H9 (cell line): ENCODE data around the gene ROPN1L. TPM values are rescaled to one million over a fixed set of nuclear protein-coding genes. Genes with fewer than 3 reads are reported as not detected.

Experiments used
- DNase-seq: peaks from one replicate; pipeline ENCODE4 v3.0.0-alpha.2; 2017
- H2AFZ ChIP-seq: one replicate; pipeline ENCODE4 v1.6.1; 2013; ENCODE audit warnings: mild to moderate bottlenecking, low read length, control low read depth, moderate library complexity
- H2AK5ac ChIP-seq: 2 replicates; pipeline ENCODE4 v1.6.1; 2013; ENCODE audit warnings: low read length, control low read depth, mixed read lengths; ENCODE audit not compliant: insufficient read length
- H2BK120ac ChIP-seq: one replicate; pipeline ENCODE4 v1.6.1; 2013; ENCODE audit warnings: low read depth, mild to moderate bottlenecking, low read length, control low read depth, inconsistent platforms; ENCODE audit not compliant: poor library complexity, severe bottlenecking
- H2BK12ac ChIP-seq: 2 replicates; pipeline ENCODE4 v1.6.1; 2013; ENCODE audit warnings: low read length, control low read depth, mixed read lengths, low read depth; ENCODE audit not compliant: insufficient read length
- H2BK15ac ChIP-seq: 2 replicates; pipeline ENCODE4 v1.6.1; 2013; ENCODE audit warnings: low read depth, low read length, control low read depth
- H2BK20ac ChIP-seq: one replicate; pipeline ENCODE4 v1.6.1; 2013; ENCODE audit warnings: low read depth, mild to moderate bottlenecking, low read length, control low read depth, inconsistent platforms; ENCODE audit not compliant: poor library complexity, severe bottlenecking
- H2BK5ac ChIP-seq: 2 replicates; pipeline ENCODE4 v1.6.1; 2013; ENCODE audit warnings: low read length, control low read depth, mixed read lengths; ENCODE audit not compliant: insufficient read length
- H3K14ac ChIP-seq: 2 replicates; pipeline ENCODE4 v1.6.1; 2013; ENCODE audit warnings: low read length, control low read depth; ENCODE audit not compliant: insufficient read depth
- H3K18ac ChIP-seq: 2 replicates; pipeline ENCODE4 v1.6.1; 2013; ENCODE audit warnings: low read depth, mild to moderate bottlenecking, mixed read lengths, low read length, control low read depth; ENCODE audit not compliant: insufficient read length
- H3K23ac ChIP-seq: 2 replicates; pipeline ENCODE4 v1.6.1; 2013; ENCODE audit warnings: low read length, control low read depth, mixed read lengths, low read depth; ENCODE audit not compliant: insufficient read length
- H3K23me2 ChIP-seq: 2 replicates; pipeline ENCODE4 v1.6.1; 2013; ENCODE audit warnings: low read depth, mild to moderate bottlenecking, mixed read lengths, low read length, control low read depth; ENCODE audit not compliant: insufficient read length, poor library complexity, severe bottlenecking
- H3K27ac ChIP-seq: 2 replicates; pipeline ENCODE4 v1.5.1; 2013; ENCODE audit warnings: low read length, control low read depth, mixed read lengths, low read depth; ENCODE audit not compliant: insufficient read length
- H3K27me3 ChIP-seq: 2 replicates; pipeline ENCODE4 v1.6.1; 2013; ENCODE audit warnings: low read length, control low read depth, inconsistent platforms; ENCODE audit not compliant: insufficient read depth
- H3K4ac ChIP-seq: 2 replicates; pipeline ENCODE4 v1.6.1; 2013; ENCODE audit warnings: low read depth, mild to moderate bottlenecking, control low read depth, inconsistent platforms, low read length, moderate library complexity
- H3K4me1 ChIP-seq: 2 replicates; pipeline ENCODE4 v1.6.1; 2013; ENCODE audit warnings: low read length, control low read depth, inconsistent platforms; ENCODE audit not compliant: insufficient read depth
- H3K4me2 ChIP-seq: 2 replicates; pipeline ENCODE4 v1.6.1; 2013; ENCODE audit warnings: low read length, control low read depth, mixed read lengths; ENCODE audit not compliant: insufficient read length, insufficient read depth
- H3K56ac ChIP-seq: 2 replicates; pipeline ENCODE4 v1.6.1; 2013; ENCODE audit warnings: low read depth, mild to moderate bottlenecking, mixed read lengths, low read length, control low read depth; ENCODE audit not compliant: insufficient read length
- H3K79me1 ChIP-seq: 2 replicates; pipeline ENCODE4 v1.6.1; 2013; ENCODE audit warnings: low read depth, mild to moderate bottlenecking, moderate library complexity, low read length, control low read depth, inconsistent platforms; ENCODE audit not compliant: insufficient read depth, poor library complexity, severe bottlenecking
- H3K79me2 ChIP-seq: 2 replicates; pipeline ENCODE4 v1.6.1; 2013; ENCODE audit warnings: low read length, control low read depth, inconsistent platforms; ENCODE audit not compliant: insufficient read depth
- H3K9ac ChIP-seq: 2 replicates; pipeline ENCODE4 v1.6.1; 2013; ENCODE audit warnings: low read length, control low read depth, mixed read lengths; ENCODE audit not compliant: insufficient read length; ENCODE audit errors: extremely low read depth
- H3K9me3 ChIP-seq: one replicate; pipeline ENCODE4 v1.6.1; 2013; ENCODE audit warnings: low read depth, low read length, inconsistent platforms; ENCODE audit not compliant: control insufficient read depth
- H3T11ph ChIP-seq: one replicate; pipeline ENCODE4 v1.6.1; 2013; ENCODE audit warnings: mild to moderate bottlenecking, low read length, control low read depth, inconsistent platforms
- H4K20me1 ChIP-seq: one replicate; pipeline ENCODE4 v1.6.1; 2013; ENCODE audit not compliant: control insufficient read depth, insufficient read length, insufficient read depth
- H4K5ac ChIP-seq: 2 replicates; pipeline ENCODE4 v1.6.1; 2013; ENCODE audit warnings: low read depth, mild to moderate bottlenecking, mixed read lengths, low read length, control low read depth; ENCODE audit not compliant: insufficient read length
- H4K8ac ChIP-seq: replicated peaks from 2 replicates; pipeline ENCODE4 v1.6.1; 2013; ENCODE audit warnings: low read length, control low read depth, mixed read lengths, low read depth; ENCODE audit not compliant: insufficient read length
- H4K91ac ChIP-seq: 2 replicates; pipeline ENCODE4 v1.6.1; 2013; ENCODE audit warnings: low read depth, mild to moderate bottlenecking, moderate library complexity, mixed read lengths, low read length, control low read depth; ENCODE audit not compliant: insufficient read length
- H3K27ac Mint-ChIP-seq, 3 experiments: 2 replicates in 2 of 3; 3 replicates in 1 of 3; pipeline ENCODE4 v1.8.0; 2020 to 2021; ENCODE audit warnings: mixed read lengths in 3 of 3, mild to moderate bottlenecking in 1 of 3, moderate library complexity in 1 of 3
- H3K27me3 Mint-ChIP-seq: 2 replicates; pipeline ENCODE4 v1.8.0; 2021; ENCODE audit warnings: low read depth, mild to moderate bottlenecking, moderate library complexity, mixed read lengths
- H3K36me3 Mint-ChIP-seq, 3 experiments: 2 replicates in 2 of 3; 3 replicates in 1 of 3; pipeline ENCODE4 v1.8.0; 2020 to 2021; ENCODE audit warnings: low read depth in 3 of 3, mixed read lengths in 3 of 3; ENCODE audit not compliant: insufficient read depth in 1 of 3
- H3K4me1 Mint-ChIP-seq, 2 experiments: 2 replicates each; pipeline ENCODE4 v1.8.0; 2020; ENCODE audit warnings: mixed read lengths in 2 of 2
- H3K4me3 Mint-ChIP-seq, 2 experiments: 2 replicates in 1 of 2; 3 replicates in 1 of 2; pipeline ENCODE4 v1.8.0; 2020 to 2021; ENCODE audit warnings: mild to moderate bottlenecking in 2 of 2, mixed read lengths in 2 of 2, moderate library complexity in 1 of 2
- H3K9me3 Mint-ChIP-seq, 2 experiments: 2 replicates in 1 of 2; 3 replicates in 1 of 2; pipeline ENCODE4 v1.8.0; 2020; ENCODE audit warnings: mild to moderate bottlenecking in 2 of 2, mixed read lengths in 2 of 2, moderate library complexity in 1 of 2
- CTCF ChIP-seq: fragments of 200-600 bp; sonication (generic); conservative IDR thresholded peaks from 3 replicates; pipeline ENCODE4 v1.8.0; 2021; ENCODE audit warnings: antibody characterized with exemption, mild to moderate bottlenecking
- WGBS: extraction: QIAGEN DNeasy Blood & Tissue Kit; methylation state at CpG from one replicate; pipeline ENCODE4 v1.1.7; 2013; ENCODE audit warnings: missing lambda C conversion rate, low lambda C conversion rate, mixed read lengths; ENCODE audit not compliant: insufficient read length; ENCODE audit errors: extremely low coverage; 5-methylcytosine and 5-hydroxymethylcytosine counted together
- total RNA-seq: library from RNA; stranded (reverse); gene quantifications from 2 replicates; pipeline ENCODE4 v1.2.1, GENCODE V29; 2021

Gene ROPN1L
- total RNA-seq, 1 experiment from 2014 or later, result 0.37 TPM

- no peak for TF ChIP-seq CTCF
- Histone ChIP-seq H4K91ac (no peak overlapping the region), H3K9me3 (no peaks in the 10 kb centered on the region), H2BK12ac (no peak overlapping the region), H2BK20ac (no peak overlapping the region), H3K56ac (no peak overlapping the region), H2BK15ac (no peak overlapping the region), H4K8ac (no peak overlapping the region), H3K4me2 (no peak overlapping the region), H3K23ac (no peak overlapping the region), H3K18ac (no peak overlapping the region), H4K20me1 (peaks cover 2% of the 10 kb centered on the region), H3K27ac (no peak overlapping the region), H3K4ac (no peak overlapping the region), H3K14ac (no peak overlapping the region), H3K79me1 (no peaks in the 10 kb centered on the region), H3K9ac (no peak overlapping the region), H2AK5ac (no peak overlapping the region), H3K79me2 (no peaks in the 10 kb centered on the region), H2BK120ac (no peak overlapping the region), H3K23me2 (no peaks in the 10 kb centered on the region), H4K5ac (no peak overlapping the region), H3T11ph (no peak overlapping the region), H3K27me3 (no peaks in the 10 kb centered on the region), H2AFZ (no peak overlapping the region), H3K4me1 (no peaks in the 10 kb centered on the region), H2BK5ac (no peak overlapping the region)
- peak overlapping the region in 1 of 3 experiments; percentile 40; a peak in 1 of 7 replicates for H3K27ac Mint-ChIP-seq
- DNase-seq, result no peak
- H3K4me1 Mint-ChIP-seq, result peaks cover 32 to 38% of the 10 kb centered on the region in 2 experiments
- H3K9me3 Mint-ChIP-seq, result no peaks in the 10 kb centered on the region; a peak in 1 of 5 replicates
- H3K36me3 Mint-ChIP-seq, result no peaks in the 10 kb centered on the region; a peak in 1 of 7 replicates
- no CpG with 5 or more reads among the region's 8 CpGs for WGBS
- H3K27me3 Mint-ChIP-seq, result peaks cover 7% of the 10 kb centered on the region
- H3K4me3 Mint-ChIP-seq, result no peak overlapping the region
Observed at GRCh38 chr5:10453545-10453944, 11.9 kb downstream of the ROPN1L start.
